ENCODE measurements around the gene ZNF492.
"Not testable (repeated sequence)": the region's sequence is repeated elsewhere in the genome, so short reads cannot be mapped to it uniquely, and the experiment has no call there.

The ZNF492 gene

DNA sequence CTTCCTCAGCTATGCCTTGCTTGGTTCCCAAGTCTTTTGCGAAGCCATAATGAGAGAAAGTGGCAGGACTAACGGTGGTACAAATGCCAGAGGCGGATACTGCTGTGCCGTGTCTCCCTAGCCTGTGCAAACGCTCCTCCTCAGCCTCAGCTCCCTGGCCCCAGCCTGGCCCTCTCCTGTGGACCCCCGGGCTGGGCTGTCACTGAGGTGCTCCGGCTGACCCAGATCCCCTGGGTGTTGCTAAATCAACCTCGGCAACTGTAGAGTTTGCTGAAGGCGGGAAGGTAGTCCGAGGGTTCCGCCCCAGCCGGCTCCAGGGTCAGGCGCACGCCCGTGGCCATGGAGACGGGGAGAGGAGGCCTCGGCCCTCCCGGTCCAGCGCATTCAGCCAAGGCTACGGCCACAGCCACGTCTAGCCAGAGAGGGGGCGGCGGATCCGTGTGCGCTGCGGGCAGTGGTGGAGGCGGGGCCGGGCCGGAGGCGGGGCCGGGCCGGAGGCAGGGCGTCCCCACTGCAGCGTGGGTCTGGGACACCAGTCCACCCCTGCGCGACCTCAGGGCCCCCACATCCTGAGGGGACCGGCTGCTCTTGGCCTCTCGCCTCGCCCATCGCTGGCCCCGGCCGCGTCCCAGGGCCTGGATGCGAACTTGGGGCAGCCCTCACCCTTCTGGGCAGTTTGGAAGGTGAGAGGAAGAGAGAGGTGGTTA, 16.4 kb upstream of the ZNF492 start:
- no peak for DNase-seq

GRCh38 chr19:22619371-22619770, 14.8 kb upstream of the ZNF492 start:
- DNase-seq, result no peak

DNA sequence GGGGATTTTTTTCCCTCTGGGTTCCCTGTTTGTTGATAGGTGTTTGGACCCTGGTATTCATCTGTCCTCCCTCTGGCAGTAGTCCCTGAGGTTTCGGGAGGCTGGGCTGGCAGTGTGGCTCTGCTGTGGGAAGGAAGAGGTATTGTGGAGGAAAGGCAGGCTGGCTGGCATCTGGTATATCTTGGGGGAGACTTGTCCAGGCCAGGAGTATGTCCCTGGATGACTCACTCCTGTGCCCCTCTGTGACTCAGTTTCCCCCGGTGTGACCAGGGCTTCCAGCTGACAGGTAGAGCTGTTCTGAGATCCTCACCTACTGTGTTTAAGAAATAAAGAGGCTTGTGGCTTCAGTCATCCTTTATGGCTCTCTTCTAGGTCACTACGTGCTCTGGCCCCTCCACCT, 14.2 kb upstream of the ZNF492 start:
- no peak for DNase-seq

DNA sequence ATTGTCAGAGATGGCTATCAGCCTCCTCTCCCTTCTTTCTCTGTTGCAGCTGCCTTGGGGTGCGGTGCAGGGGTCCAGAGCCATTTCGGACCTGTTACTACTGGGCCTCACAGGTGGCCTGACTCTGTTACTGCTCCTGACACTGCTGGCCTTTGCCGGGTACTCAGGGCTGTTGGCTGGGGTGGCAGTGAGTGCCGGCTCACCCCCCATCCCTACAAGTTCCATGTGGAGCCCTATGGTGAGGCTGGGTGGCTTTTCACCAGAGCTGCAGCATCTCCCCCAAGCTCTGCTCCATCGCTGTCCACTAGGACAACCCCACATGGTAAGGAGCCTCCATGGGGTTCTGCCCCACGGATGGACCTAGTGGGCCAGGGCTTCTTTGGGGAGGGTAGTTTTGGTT, 13.7 kb upstream of the ZNF492 start:
- no peak for DNase-seq

DNA sequence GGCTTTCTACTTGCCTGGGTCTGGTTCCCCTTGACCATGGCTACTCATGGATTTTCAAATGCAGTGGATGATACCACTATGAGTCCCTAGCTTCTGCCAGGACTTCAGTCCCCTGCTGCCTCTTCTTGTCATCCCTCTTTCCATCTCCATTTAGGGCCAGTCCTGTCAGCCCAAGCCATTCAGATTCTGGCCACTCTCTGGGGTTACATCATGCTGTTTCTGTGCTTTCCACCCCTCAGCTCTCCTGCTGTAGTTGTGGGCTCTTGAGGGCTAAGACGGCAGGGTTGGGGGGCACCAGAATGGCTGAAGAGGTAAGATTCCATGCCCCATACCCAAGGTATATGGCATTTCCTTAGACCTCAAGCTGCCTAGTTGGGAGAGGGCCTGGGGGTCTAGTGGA, 13.2 kb upstream of the ZNF492 start:
- no peak for DNase-seq

- no peak for DNase-seq
These were observed 12.1 kb upstream of the ZNF492 start for GRCh38 chr19:22622020-22622419.

DNA sequence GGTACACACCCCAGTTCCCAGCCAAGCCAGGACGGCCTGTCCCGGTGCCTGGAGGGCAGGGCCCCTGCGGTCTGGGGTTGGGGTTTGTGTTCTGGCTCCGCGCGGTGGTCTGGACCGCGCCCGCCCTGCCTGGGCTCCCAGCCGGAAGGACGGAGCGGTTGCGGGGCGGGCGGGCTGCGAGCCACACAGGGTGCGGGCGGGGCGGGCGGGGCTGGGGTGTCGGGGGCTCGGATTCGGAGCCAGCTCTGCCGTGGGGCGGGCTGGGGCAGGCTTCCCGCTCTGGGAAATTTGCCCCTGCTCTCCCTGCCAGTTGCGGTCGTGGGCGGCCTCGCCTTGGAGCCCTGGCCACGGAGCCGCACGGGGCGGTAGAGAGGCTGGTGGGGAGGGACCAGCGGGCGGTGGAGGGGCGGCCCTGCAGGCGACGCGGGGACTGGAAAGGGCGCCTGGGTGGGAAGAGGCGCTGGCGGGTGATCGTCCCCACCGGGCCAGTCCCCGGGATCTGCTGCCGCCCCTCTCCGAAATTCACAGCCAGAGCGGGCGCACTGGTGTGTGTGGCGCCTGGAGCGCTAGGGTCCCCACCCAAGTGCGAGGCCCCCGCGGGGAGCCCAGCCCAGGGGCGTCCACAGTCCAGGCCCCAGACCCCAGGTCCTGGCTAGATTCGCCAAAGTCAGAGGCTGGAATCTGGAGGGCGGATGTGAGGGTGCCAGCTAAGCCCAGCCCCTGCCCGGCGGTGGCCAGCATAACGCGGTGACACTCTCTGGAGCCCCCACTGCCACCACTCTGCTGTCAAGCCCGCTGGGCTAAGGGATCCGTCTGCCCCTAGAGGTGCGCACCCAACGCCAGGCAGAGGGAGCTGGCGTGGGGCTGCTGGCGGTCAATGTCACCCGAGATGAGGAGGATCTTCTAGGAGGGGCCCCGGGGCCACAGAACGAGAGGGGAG, 11.0 kb upstream of the ZNF492 start:
- no peak for DNase-seq

GRCh38 chr19:22623841-22624221, 10.3 kb upstream of the ZNF492 start:
- DNase-seq, result no peak

GRCh38 chr19:22625266-22626035, 8.7 kb upstream of the ZNF492 start:
- no peak for DNase-seq

DNA sequence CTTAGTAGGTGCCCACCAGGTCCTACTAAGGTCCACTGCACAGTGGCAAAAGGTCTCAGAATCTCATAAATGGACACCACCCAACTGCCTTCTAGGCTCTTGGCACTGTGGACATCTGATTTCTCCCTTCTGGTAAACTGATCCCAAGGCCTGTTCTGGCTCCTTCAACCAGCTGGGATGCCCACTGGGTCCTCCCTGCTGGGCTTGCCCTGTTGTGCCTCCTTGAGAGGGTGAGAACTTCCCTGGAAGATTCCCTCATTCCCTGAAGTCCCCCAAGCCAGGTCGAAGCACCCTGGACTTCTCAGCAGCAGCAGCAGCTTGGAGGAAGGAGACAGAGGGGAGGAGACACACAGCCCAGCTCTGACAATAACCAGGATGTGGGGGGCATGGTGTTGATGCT, 6.6 kb upstream of the ZNF492 start:
- DNase-seq, result no peak

- DNase-seq, result no peak
These were observed 5.7 kb upstream of the ZNF492 start for GRCh38 chr19:22628401-22628800.

DNA sequence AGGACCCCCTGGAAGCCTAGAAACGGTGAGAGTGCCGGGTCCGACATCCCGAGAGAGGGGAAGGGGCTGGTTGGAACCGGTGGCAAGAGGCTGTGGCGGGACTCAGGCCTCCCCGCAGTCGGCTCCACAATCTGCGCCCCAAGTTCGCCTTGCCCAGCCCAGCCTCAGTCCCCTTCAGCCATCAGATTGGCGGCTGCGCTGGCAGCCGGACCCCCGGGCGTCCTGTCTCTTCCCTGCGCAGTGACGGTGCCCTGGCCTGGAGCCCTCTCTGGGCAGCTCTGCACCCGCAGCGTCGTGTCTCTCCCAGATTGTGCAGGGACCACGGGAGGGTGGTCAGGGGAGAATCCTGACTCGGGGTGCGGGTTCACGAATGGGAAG, 315 bp downstream of the ZNF492 start:
- no peak for DNase-seq

DNA sequence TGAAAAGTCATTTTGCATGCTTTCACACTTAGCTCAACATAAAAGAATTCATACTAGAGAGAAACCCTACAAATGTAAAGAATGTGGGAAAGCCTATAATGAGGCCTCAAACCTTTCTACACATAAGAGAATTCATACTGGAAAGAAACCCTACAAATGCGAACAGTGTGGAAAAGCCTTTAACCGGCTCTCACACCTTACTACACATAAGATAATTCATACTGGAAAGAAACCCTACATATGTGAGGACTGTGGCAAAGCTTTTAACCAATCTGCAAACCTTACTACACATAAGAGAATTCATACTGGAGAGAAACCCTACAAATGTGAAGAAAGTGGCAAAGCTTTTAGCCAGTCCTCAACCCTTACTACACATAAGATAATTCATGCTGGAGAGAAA, 51.4 kb downstream of the ZNF492 start:
- not testable (repeated sequence) for DNase-seq

DNA sequence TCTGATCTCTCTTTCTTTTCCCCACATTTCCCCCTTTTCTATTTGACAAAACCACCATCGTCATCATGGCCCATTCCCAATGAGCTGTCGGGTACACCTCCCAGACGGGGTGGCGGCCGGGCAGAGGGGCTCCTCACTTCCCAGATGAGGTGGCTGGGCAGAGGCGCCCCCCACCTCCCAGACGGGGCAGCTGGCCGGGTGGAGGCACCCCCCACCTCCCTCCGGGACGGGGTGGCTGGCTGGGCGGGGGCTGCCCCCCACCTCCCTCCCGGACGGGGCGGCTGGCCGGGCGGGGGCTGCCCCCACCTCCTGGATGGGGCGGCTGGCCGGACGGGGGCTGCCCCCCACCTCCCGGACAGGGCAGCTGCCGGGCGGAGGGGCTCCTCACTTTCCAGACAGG, 68.5 kb downstream of the ZNF492 start:
- DNase-seq, result not testable (repeated sequence)

DNA sequence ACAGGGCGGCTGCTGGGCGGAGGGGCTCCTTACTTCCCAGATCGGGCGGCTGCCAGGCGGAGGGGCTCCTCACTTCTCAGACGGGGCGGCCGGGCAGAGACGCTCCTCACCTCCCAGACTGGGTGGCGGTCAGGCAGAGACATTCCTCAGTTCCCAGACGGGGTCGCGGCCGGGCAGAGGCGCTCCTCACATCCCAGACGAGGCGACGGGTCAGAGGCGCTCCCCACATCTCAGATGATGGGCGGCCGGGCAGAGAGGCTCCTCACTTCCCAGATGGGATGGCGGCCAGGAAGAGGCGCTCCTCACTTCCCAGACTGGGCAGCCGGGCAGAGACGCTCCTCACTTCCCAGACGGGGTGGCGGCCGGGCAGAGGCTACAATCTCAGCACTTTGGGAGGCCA, 69.0 kb downstream of the ZNF492 start:
- not testable (repeated sequence) for DNase-seq

DNA sequence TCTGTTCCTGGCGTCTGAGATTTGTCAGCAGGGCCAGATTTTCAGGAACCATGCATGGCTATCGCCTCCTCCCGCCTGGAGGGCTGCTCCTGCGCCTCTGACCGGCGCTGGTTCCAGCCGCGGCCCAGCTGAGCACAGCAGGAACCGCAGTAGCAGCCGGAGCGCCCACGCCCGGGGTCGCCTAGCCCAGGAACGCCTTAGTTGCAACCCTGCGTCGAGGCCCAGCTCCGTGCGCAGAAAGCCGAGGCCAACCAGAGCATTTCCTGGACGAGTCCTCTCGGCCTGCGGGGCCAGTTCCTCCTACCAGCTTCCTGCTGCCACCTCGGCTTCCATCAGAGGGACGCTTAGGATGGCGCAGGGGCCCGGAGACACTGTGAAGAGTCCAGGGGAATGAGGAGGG, 74.9 kb downstream of the ZNF492 start:
- no peak for DNase-seq
